MCF 10A (cell line): ENCODE measurements around the gene TFCP2L1. TPM values are rescaled to one million over a fixed set of nuclear protein-coding genes. Genes with fewer than 3 reads are reported as not detected.
A peak's percentile ranks its signal among the peaks of the same experiment; 100 is the strongest.
"Not testable (repeated sequence)": the region's sequence is repeated elsewhere in the genome, so short reads cannot be mapped to it uniquely, and the experiment has no call there.

ENCODE experiments used
- BruUV-seq: library from RNA; stranded (reverse); fragments of 400-500 nt; replicated peaks from 2 replicates; lab custom pipeline; 2021; lab: Mats Ljungman, UMichigan
- CTCF ChIA-PET: fragments of 300-600 bp; sonication (Branson Sonifier 250); formaldehyde crosslinking; extraction: SDS; loops from one replicate; lab custom pipeline; 2021; ENCODE audit warnings: antibody characterized with exemption, inconsistent platforms; lab: Yijun Ruan, JAX
- POLR2A ChIA-PET: fragments of 300-600, 350-650 bp; sonication (Branson Sonifier 250); formaldehyde crosslinking; extraction: SDS; loops from one replicate; lab custom pipeline; 2020; ENCODE audit warnings: antibody characterized with exemption, inconsistent platforms; lab: Yijun Ruan, JAX
- DNase-seq: peaks from one replicate; pipeline ENCODE4 v3.0.0-alpha.2; 2018; ENCODE audit not compliant: unreplicated experiment
- H3K27ac Mint-ChIP-seq: one replicate; pipeline ENCODE4 v1.8.0; 2022; ENCODE audit warnings: mild to moderate bottlenecking, low read depth, mixed read lengths; ENCODE audit not compliant: unreplicated experiment
- H3K27me3 Mint-ChIP-seq: one replicate; pipeline ENCODE4 v1.8.0; 2022; ENCODE audit warnings: mixed read lengths; ENCODE audit not compliant: insufficient read depth, unreplicated experiment
- H3K36me3 Mint-ChIP-seq: one replicate; pipeline ENCODE4 v1.8.0; 2022; ENCODE audit warnings: mild to moderate bottlenecking, moderate library complexity, mixed read lengths; ENCODE audit not compliant: insufficient read depth, unreplicated experiment
- H3K4me1 Mint-ChIP-seq: one replicate; pipeline ENCODE4 v1.8.0; 2022; ENCODE audit warnings: mixed read lengths; ENCODE audit not compliant: insufficient read depth, unreplicated experiment
- H3K4me3 Mint-ChIP-seq: one replicate; pipeline ENCODE4 v1.8.0; 2022; ENCODE audit warnings: mild to moderate bottlenecking, moderate library complexity, mixed read lengths; ENCODE audit not compliant: unreplicated experiment
- H3K9me3 Mint-ChIP-seq: one replicate; pipeline ENCODE4 v1.8.0; 2022; ENCODE audit warnings: mixed read lengths; ENCODE audit not compliant: unreplicated experiment
- CTCF ChIP-seq: fragments of 200-600 bp; IDR thresholded peaks from one replicate; pipeline ENCODE4 v1.8.0; 2022; ENCODE audit warnings: antibody characterized with exemption, mild to moderate bottlenecking; ENCODE audit not compliant: unreplicated experiment
- intact Hi-C: fragments of 100-400 bp; cut with micrococcal nuclease; formaldehyde crosslinking; loops from 2 replicates; pipeline ENCODE4 v1.14.1; 2022
- total RNA-seq: library from RNA; stranded (reverse); gene quantifications from 2 replicates; pipeline ENCODE4 v1.2.3, GENCODE V29; 2022

Gene TFCP2L1
- total RNA-seq, 1 experiment from 2014 or later: 22.6 TPM

- Mint-ChIP-seq H3K4me1 (peaks cover 14% of the 10 kb centered on the region), H3K4me3 (no peak overlapping the region), H3K27me3 (peaks cover 23% of the 10 kb centered on the region), H3K36me3 (no peaks in the 10 kb centered on the region), H3K9me3 (no peaks in the 10 kb centered on the region), H3K27ac (no peak overlapping the region)
- POLR2A ChIA-PET: interaction anchor here (1.2 to 1.8 kb wide), 2 partner anchors 16 to 20 kb away, joined by 3 to 6 read pairs; no protein-coding TSS in a partner anchor
- CTCF ChIA-PET: interaction anchor here (0.7 to 1.7 kb wide), 5 partner anchors 8 to 789 kb away, joined by 3 to 8 read pairs (median 5); no protein-coding TSS in a partner anchor
- intact Hi-C loops: no loop called here
- TF ChIP-seq CTCF: no peak
- no TSS peak for BruUV-seq
- peak; percentile 75 for DNase-seq
These were observed 18.7 kb upstream of the TFCP2L1 start for GRCh38 chr2:121303531-121304263.

GRCh38 chr2:121301190-121301589 is 16.2 kb upstream of the TFCP2L1 start:
- H3K9me3 Mint-ChIP-seq, H3K36me3 Mint-ChIP-seq, H3K4me3 Mint-ChIP-seq, intact Hi-C loops, H3K27ac Mint-ChIP-seq, H3K27me3 Mint-ChIP-seq, BruUV-seq, DNase-seq: not testable (repeated sequence)
- ChIA-PET POLR2A (interaction anchor here (0.6 to 1.1 kb wide), 2 partner anchors 13 to 1049 kb away, joined by 3 read pairs; no protein-coding TSS in a partner anchor), CTCF (interaction anchor here (1.8 kb wide), 1 partner anchor 53 kb away, joined by 5 read pairs; no protein-coding TSS in a partner anchor)
- peaks cover 19% of the 10 kb centered on the region for H3K4me1 Mint-ChIP-seq

- POLR2A ChIA-PET: no interaction called here
- H3K9me3 Mint-ChIP-seq: no peaks in the 10 kb centered on the region
- no TSS peak for BruUV-seq
These were observed 13.5 kb upstream of the TFCP2L1 start for GRCh38 chr2:121298476-121298875.

DNA sequence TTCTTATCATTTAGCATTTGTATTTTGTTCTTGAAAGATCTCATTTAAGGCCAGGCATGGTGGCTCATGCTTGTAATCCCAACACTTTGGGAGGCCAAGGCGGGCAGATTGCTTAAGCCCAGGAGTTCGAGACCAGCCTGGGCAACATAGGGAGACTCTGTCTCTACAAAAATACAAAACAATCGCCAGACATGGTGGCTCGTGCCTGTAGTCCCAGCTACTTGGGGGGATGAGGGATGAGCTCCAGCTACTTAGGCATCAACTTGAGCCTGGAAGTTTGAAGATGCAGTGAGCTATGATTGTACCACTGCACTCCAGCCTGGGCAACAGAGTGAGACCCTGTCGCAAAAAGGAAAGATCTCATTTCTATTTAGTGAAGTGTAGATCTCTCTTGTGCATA is 12.9 kb upstream of the TFCP2L1 start:
- H3K36me3 Mint-ChIP-seq, H3K4me3 Mint-ChIP-seq, H3K27ac Mint-ChIP-seq, DNase-seq, H3K27me3 Mint-ChIP-seq, H3K9me3 Mint-ChIP-seq, POLR2A ChIA-PET, BruUV-seq: not testable (repeated sequence)
- CTCF ChIA-PET: interaction anchor here (0.6 to 2.4 kb wide), 12 partner anchors 9 to 265 kb away, joined by 3 to 10 read pairs (median 4); no protein-coding TSS in a partner anchor
- intact Hi-C loops: loop anchor here (5.0 kb wide), 1 partner anchor 101 kb away; no protein-coding TSS in a partner anchor
- peaks cover 12% of the 10 kb centered on the region for H3K4me1 Mint-ChIP-seq

More at GRCh38 chr2:121298476-121298875, 13.5 kb upstream of the TFCP2L1 start:
- intact Hi-C loops: loop anchor here (5.0 kb wide), 1 partner anchor 101 kb away; no protein-coding TSS in a partner anchor
- no peak overlapping the region for H3K27ac Mint-ChIP-seq
- no peaks in the 10 kb centered on the region for H3K27me3 Mint-ChIP-seq
- peaks cover 13% of the 10 kb centered on the region for H3K4me1 Mint-ChIP-seq
- no peak for TF ChIP-seq CTCF
- no peak for DNase-seq
- CTCF ChIA-PET: interaction anchor here (0.8 to 2.4 kb wide), 6 partner anchors 12 to 201 kb away, joined by 3 to 7 read pairs (median 4); no protein-coding TSS in a partner anchor
- no peaks in the 10 kb centered on the region for H3K36me3 Mint-ChIP-seq
- no peak overlapping the region for H3K4me3 Mint-ChIP-seq
